Activated CD4-positive, CD25-positive, alpha-beta regulatory T cell (primary cell): ENCODE measurements around the gene GIT2.
"Not testable (repeated sequence)": the region's sequence is repeated elsewhere in the genome, so short reads cannot be mapped to it uniquely, and the experiment has no call there.

Experiments
- DNase-seq, 4 experiments: peaks; one replicate each; lab custom pipeline; 2025; lab: John Stamatoyannopoulos, UW

GIT2 gene

DNA sequence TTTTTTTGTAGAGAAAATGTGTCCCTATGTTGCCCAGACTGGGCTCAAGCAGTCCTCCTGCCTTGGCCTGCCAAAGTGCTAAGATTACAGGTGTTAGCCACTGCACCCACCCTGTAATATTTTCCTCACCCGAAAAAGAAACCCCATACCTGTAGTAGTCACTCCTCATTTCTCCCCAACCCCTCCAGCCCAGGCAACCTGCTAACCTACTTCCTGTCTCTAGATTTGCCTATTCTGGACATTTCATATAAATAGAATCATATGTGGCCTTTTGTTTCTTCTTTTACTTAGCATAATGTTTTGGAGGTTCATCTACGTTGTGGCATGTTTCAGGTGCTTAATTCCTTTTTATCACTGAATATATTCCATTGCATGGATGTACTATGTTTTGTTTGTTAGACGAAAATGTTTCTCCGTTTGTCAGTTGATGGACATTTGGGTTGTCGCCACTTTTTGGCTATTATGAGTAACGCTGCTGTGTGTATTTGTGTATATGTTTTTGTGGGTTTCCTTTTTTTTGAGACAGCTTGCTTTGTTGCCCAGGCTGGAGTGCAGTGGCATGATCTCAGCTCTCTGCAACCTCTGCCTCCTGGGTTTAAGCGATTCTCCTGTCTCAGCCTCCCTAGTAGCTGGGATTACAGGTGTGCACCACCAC lies 9.3 kb upstream of the GIT2 start:
- no peak for DNase-seq

DNA sequence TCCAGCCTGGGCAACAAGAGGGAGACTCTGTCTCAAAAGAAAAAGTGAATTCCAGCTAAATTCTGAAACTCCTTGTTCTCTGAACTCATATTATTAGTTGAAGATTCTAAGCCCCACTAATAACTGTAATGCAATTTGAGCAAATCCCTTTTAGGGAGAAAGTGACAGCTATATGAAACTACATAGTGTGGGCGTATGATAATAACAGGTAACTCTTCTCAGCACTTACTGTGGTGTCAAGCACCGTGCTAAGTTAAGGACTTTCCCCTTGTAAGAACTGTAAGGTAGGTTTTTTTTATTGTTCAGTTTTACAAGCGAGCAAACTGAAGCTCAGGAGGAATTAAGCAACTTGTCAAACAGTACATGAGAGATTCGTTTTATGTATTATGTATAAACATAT lies 8.4 kb upstream of the GIT2 start:
- DNase-seq, result no peak

DNA sequence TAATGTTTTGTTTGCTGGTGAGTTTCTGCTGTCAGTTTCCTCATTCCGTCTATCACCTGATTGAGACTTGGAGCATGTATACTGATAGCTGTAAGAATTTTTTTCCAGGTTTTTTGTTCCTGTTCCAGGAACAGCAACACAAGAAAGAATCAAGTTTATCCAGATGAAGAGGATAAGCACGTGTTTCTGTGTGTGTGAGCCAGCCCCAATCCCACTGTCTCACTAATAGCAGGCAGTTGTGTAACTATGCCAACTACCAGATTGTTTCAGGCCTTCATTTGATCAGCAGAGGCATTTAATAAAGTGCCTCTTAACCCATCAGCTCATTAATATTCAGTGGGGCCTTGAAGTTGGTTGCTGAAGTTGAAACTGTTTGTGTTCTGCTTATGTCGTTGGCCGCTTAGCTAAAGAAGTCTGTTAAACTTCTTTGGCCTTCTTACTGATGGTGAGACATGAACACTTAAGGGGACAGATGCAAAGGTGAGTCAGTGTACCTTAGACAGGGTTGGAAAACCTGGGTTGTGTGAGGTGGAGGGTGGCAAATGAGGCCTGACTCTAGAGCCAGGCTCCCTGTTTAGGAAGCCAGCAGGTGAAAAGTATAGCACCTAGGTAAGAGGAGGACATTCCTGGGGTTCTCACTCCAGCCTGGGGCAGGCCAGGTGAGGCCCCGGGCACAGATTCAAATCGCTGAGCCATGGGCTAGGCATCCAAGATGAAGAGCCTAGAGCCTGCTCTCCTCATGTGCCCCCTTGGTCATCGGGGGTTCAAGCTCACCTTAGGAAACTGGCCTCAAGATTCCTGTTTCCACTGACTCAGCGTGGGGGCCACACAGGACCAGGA lies 6.7 kb upstream of the GIT2 start:
- DNase-seq, result no peak

DNA sequence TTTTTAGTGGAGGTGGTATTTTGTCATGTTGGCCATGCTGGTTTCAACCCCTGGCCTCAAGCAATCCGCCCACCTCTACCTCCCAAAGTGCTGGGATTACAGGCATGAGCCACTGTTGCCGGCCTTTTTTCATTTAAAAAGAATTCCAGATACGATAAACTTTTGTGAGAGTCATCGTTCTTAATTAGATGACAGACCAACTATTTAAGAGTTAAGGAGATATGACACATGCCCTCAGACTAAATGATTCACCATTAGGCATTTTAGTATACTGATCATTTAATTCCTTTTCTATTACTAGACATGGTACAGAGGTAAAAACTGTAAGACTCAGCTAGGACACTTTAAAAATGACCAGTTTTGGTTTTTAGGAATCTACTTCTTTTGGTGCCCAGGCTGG lies 5.4 kb upstream of the GIT2 start:
- DNase-seq, result no peak

DNA sequence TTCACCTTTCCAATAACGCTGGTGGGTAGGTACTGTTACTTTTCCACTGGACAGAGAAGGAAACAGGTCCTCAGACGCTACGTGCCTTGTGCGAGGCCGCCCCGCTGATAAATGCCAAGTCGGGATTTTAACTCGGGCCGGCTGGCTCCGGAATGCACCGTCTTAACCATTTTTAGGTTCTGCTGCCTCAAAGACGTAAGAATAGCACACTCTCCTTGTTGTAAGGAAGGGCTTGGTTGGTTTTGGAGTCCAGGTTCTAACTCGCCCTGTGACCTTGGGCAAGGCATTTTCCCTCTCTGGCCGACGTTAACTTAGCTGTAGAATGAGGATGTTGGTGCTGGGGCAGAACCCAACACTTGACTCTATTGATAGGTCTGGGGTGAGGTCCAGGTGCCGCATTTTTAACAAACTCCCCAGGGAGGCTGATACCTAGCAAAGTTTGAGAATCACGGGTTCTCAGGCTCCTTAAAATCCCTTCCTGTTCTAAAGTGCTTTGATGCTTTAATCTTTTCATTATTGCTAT lies 3.9 kb upstream of the GIT2 start:
- DNase-seq, result no peak

DNA sequence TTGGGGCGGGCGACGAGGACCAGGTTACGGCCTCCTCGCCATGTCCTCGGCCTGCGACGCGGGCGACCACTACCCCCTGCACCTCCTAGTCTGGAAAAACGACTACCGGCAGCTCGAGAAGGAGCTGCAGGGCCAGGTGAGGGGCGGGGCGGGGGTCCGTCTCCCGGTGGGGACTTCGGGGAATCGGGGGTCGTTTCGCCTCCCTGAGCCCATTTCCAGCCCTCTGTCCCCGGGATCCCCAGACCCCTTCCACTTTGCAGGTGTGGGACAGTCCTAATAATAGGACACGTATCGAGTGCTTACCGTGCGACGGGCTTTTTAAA lies 3.4 kb upstream of the GIT2 start:
- DNase-seq, result no peak

DNA sequence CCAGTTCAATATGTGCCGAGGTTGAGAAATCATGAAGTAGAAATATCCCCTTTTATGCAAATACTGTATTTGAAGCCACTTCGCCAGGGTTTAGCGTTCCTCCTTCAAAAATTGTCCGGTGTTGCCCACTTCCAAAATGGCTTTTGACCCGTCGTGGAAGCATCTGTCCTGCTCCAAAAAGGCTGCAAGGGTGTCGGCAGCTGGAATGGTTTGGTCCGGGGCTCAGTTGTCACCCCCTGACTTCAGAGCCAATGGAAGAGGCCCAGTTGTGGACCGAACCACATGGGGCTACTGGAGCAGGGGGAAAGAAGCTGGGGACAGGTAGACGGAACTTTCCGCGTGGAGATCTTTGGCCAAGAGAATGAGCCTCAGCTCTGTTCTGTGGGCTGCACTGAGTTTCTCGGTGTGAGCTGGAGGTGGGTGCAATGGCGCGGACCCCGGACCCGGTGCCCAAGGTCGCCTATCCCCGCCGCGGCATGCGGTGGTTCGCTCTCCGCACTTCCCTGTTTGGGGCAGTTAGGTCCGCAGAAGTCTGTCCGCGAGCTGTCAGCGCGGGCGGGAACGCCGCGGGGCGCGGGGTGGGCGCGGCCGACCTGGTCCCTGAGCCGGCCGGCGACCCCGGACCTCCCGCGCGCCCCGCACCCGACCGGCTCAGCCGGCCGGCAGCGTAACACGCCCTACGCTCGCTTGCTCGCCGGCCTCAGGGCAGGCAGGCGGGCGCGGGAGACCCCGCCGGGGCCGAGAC lies 2.9 kb upstream of the GIT2 start, which contains the start of gene ANKRD13A:
TSS of gene ANKRD13A (plus strand) at position 527 of the 745 bp plus-strand sequence. CDS start 259 bp downstream, outside the sequence.
- peak; percentile 66 to 78 (median 74) for DNase-seq

DNA sequence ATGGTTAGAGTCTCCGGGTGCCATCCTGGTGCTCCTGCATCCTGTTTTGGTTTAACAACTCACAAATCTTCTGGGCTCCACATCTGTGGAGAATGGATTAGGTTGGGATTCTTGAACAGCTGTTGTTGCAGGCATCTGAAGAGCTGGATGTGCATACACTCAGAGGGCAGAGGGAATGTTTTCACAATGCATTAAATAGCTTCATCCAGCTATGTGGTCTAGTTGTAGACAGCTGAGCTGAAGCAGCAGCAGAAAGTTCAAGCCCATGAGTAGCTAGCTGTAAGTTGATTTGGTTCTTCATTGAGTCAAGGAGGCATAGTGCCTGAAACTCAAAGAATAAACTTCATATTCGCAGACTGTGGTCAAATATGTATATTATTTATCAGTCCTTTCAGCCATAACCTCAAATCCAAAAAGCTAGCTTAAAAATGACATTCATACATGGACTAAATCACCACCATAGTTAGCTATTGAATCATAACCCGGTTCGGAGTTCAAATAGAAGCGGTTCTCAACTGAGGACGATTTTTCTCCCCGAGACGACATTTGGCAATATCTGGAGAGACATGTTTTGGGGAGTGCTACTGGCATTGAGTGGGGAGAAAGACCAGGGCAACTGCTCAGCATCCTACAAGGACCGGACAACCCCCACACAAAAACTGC lies 2.2 kb upstream of the GIT2 start:
- DNase-seq, result no peak

DNA sequence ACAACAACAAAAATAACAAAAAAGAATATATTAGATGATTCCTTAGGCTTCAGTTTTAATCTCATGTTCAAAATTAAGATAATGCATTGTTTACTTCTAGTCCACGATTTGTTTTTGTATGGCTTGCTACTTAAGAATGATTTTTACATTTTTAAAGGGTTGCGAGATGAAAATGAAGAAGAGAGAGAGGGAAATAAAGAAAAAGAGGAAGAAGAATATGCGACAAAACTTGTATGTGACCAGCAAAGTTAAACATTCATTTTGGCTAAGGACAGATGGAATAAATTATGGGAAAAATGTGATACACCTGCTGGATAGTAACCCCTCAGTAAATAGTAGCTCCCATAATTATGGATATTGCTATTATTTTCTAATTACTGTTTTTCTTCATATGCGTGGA lies 1.2 kb upstream of the GIT2 start:
- DNase-seq, result no peak

DNA sequence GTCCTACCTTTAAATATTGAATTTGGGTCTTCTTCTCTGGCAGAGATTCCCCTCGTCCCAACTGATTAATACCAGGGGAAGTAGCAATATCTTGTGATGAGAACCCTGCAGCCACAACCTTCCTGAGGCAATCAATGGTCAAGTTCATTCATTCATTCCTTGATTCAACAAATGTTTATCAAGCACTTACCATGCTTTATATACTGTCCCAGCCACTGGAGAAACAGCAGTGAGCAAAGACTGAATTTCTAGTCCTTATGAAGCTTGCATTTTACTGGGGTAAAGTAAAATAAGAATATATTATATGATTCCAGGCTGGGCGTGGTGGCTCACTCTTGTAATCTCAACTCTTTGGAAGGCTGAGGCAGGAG lies 300 bp upstream of the GIT2 start:
- DNase-seq, result no peak

DNA sequence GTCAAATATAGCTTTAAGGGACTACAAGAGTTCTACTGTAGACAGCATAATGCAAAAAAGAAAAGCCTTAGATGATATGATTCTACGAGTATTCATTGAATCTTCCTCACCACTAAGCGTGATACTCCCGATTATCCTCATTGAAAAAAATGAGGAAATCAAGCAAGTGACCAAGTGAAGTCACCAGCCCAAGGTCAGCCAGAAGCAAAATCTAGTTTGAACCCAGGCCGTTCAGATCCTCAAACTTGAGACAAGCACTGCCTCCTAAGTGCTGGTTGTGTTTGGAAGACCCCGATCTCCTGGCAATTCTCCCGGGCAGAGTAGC lies 845 bp downstream of the GIT2 start:
- no peak for DNase-seq

DNA sequence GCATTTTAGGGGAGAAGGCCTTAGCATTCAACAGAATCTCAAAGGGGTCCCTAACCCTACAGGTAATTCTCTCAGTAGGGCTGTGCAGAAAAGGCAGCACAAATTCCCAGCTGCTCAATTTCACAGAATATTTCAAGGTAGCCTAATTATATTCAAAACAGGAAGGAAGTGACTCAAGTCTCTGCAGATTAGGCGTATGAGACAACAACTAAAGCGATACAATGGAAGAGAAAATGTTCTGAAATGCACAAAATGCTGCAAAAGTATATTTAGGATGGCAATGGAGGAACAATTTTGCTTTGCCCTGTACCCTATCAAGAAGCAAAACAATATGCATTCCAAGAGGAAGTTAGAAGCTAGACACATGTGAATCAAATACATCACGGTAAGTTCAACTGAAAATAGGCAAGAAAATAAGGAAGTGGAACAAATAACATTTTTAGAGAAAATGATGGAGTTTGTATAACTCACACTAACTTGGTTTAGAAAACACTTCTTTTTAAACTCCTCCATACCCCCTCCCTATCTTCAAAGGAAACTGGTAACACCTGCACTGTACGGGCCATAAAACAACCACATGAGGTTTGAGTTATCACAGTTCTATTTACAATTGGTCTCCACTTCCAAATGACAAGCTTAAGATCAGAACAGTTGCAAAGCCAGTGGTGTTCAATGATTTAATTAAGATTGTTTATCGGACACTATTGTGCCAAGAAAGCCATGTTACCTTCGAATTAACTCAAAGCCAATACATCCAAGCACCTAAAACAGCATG lies 1.6 kb downstream of the GIT2 start:
- no peak for DNase-seq

DNA sequence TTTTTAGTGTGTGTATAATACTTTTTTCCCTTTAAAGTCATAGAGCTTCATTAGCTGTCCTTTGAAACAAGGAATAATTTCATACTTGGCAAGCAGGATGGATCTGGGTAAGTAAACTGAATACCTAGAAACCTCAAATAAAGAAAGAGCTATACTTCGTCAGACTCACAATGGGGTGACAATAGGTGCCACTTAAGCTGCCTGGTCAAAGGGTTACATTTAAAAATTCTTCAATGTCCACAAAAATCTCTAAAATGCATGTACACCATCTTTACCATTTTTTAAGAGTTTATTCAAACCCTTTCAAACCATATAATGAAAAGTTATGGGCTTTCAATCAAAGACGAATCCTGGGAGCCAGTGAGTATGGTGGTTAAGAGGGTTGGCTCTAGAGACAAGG lies 3.1 kb downstream of the GIT2 start:
- no peak for DNase-seq

DNA sequence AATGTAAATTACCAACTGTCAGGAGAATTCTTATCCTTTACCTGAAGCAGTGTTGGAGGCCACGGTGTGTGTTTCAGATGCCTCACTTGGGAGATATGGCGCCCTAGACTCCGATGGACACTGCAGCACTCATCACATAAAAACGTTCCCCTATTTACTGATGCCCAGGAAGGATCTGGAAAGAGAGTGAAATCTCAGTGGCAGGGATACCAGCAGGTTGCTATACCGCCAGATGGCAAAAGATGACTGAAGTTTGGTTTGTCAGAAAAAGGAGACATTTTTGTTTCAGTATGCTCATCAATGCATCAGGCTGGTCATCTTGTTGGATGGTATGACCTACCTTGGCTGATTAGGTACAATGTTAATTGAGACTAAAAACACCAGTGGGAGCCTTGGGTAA lies 4.6 kb downstream of the GIT2 start:
- no peak for DNase-seq

DNA sequence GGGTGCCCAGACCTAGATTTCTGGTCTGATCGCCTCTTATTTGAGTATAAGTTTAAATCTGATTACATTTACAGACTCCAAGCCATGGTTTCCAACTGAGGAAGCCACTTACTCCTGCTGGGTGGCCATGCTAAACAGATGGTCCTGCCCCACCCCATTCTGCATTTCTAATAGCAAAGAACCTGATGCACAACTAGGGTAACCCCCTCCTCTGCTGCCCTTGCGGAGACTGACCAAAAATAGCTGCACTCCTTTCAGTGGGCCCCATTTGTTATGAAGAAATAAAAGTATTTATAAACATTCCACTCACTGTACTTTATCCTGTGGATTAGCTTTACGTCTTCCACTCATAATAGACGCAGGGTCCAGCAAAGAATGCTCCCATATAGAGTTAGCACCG lies 6.8 kb downstream of the GIT2 start:
- DNase-seq, result no peak

DNA sequence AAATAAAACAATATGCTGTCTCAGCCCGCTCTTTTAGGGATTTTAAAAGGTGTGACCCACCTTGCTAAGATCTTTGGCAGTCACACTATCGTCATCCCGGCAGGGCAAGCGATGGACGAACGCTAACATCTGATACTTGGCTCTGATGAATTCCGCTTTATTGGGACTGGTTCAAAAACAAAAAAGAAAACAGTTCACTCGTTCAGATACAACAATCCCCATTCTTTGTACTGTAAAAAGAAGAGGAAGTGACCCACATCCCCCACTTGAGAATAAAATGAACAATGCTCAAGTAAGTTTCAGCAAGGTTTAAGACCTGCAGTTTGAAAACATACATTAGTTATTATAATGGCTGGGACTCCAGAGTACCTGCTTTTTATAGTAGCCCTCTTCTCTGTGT lies 7.3 kb downstream of the GIT2 start:
- DNase-seq, result no peak

DNA sequence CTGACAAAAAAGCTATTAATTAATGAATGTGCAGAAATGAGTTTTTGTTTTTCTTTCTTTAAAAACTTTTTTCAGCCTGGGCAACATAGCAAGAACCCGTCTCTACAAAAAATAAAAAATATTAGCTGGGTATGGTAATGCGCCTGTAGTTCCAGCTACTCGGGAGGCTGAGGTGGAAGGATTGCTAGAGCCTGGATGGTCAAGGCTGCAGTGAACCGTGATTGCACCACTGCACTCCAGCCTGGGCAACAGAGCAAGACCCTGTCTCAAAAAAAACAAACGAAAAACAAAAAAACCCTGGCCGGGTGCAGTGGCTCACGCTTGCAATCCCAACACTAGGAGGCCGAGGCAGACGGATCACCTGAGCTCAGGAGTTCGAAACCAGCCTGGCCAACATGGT lies 7.9 kb downstream of the GIT2 start:
- DNase-seq, result no peak

DNA sequence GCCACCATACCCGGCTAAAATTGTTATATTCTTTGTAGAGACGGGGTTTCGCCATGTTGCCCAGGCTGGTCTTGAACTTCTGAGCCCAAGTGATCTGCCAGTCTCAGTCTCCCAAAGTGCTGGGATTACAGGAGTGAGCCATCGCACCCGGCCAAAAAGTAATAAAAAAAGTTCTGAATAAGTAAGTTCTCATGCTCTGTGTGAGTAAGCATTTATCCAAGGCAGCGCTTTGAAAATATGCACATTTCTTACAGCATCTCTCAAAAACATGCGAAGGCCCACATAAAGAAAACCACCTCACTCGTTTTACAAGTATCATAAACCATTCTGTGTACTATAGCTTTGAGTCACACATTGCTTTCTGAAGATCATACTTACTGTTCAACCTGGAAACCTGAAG lies 8.6 kb downstream of the GIT2 start:
- DNase-seq, result no peak

DNA sequence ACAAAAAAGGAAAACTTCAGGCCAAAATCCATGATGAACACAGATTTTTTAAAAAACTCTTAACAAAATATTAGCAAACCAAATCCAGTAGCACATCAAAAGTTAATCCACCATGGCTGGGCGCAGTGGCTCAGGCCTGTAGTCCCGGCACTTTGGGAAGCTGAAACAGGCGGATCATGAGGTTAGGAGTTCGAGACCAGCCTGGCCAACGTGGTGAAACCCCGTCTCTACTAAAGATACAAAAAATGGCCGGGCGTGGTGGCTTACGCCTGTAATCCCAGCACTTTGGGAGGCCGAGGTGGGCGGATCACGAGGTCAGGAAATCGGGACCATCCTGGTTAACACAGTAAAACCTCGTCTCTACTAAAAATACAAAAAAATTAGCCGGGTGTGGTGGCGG lies 9.9 kb downstream of the GIT2 start:
- DNase-seq, result not testable (repeated sequence)

DNA sequence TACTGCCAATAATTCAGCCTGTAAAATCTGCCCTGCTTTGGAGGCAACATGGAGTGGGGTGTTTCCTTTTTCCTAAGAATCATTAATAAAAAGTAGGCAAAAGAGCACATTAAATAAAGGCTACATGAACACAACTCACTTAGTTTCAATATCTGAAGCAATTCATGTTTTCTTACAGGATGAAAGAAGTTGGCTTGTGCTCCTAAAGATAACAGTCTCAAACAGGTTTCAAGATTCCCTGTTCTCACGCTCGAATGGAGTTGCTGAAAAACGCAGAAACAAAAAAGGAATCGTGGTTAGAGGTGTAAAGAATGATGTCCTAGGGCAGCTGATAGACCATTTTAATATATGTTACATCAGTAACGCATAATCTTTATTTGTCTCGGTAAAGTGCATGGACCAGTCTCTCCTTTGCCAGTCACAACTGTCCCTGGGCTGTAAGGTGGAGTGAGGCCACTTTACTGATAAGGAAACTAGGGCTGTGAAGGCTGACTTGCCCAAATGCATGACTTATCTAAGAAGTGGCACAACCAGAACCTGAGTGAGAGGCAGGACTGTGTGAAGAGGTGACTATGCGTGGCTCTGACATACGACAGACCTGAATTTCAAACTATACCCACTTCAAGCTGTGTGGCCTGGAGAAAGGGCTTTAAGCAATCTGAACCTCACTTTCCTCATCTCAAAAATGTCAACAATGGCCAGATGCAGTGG lies 12.6 kb downstream of the GIT2 start:
- DNase-seq, result no peak

DNA sequence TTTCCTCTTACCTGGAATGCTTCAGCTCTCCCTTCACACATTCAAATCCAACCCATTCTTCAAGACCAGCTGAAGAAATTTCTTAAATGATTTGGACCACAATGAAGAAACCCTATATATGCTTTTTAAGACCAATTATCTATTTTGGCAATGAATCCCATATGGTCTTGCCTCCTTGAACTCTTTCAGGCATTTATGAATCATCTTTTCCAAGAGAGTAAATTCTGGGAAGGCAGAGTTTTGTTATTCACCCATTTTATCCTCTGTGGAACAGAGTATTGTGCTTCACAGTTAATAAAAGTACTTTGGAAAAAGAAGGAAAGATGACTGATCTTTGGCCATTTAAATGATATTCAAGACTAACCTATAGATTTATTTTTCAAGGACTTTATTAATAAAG lies 14.0 kb downstream of the GIT2 start:
- DNase-seq, result no peak
